GM12864 (cell line): Measurements from ENCODE around the gene SARS1.

Source experiments
- DNase-seq: peaks from one replicate; pipeline ENCODE4 v3.0.0-alpha.2; 2011; ENCODE audit warnings: low read depth
- H3K4me3 ChIP-seq: 2 replicates; pipeline ENCODE4 v1.5.1; 2011; ENCODE audit warnings: mild to moderate bottlenecking, low read depth, low read length, control low read depth
- TF ChIP-seq, protein P1 (sequence below): IDR thresholded peaks from 2 replicates; pipeline ENCODE4 v1.5.1; 2011; ENCODE audit warnings: low read depth, mild to moderate bottlenecking, moderate library complexity, low read length, control low read depth, inconsistent platforms; ENCODE audit errors: missing control alignments

Gene SARS1

DNA sequence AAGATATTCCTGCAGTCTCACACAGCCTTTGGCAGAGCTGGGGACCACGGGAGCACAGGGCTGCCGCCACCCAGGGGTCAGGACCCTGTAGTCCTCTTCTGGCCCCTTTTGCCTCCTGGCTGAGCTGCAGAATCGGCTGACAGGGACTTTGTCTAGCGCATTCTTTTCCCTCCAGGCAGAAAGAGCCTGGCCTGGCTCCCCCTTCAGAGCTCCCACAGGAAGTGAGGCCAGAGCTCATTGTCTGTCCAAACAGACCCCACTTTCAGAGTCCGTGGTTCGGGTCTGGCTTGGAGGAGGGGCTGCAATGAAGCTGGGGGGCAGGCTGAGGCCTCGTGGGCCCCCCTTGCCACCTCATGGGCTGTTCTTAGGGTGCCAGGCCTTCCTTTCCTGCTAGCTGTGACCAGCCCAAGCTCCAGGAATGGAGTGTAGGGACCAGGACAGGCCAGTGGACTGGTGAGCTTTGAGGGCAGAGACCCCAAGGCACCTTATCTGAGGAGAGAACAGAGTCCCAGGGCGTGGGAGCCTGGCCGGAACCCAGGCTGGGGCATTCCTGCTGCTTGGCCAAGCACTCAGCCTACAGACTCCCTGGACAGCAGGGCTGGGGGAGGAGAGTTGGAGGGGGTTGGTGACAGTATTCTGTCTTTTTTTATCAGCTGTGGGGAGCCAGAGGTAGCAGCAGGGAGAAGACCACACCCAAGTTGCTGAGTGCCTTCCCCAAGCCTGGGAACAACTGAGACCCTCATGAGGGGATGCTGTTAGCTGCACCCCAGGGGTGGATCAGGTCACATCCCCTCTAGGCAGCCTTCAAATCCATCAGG lies 40.3 kb downstream of the SARS1 start:
- no peak overlapping the region for H3K4me3 ChIP-seq
- TF ChIP-seq, protein P1, sequence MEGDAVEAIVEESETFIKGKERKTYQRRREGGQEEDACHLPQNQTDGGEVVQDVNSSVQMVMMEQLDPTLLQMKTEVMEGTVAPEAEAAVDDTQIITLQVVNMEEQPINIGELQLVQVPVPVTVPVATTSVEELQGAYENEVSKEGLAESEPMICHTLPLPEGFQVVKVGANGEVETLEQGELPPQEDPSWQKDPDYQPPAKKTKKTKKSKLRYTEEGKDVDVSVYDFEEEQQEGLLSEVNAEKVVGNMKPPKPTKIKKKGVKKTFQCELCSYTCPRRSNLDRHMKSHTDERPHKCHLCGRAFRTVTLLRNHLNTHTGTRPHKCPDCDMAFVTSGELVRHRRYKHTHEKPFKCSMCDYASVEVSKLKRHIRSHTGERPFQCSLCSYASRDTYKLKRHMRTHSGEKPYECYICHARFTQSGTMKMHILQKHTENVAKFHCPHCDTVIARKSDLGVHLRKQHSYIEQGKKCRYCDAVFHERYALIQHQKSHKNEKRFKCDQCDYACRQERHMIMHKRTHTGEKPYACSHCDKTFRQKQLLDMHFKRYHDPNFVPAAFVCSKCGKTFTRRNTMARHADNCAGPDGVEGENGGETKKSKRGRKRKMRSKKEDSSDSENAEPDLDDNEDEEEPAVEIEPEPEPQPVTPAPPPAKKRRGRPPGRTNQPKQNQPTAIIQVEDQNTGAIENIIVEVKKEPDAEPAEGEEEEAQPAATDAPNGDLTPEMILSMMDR, result no peak
- no peak for DNase-seq

DNA sequence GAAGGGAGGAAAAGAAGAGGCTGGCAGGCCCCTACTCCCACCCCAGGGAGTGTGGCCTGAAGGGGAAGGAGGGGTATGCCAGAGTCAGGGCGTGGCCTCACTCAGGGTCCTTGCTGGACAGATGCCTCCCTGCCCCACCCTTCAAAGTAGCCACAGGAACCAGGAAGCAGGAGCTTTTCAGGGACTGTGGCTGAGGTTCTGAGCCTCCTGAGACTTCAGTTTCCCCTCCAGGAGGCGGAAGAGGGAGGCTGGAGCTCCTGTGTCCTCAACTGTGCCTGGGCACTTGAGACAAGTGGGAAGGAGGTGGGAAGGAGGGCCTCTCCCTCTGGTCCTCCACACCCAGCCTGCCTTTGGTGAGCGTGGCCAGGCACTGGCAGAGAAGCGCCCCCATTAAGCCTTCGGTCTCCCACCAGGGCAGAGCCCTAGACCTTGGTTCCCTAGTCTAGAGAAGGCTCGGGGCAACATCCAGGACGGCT lies 40.9 kb downstream of the SARS1 start:
- H3K4me3 ChIP-seq, result no peak overlapping the region
- no peak for DNase-seq
- TF ChIP-seq, protein P1, result no peak

DNA sequence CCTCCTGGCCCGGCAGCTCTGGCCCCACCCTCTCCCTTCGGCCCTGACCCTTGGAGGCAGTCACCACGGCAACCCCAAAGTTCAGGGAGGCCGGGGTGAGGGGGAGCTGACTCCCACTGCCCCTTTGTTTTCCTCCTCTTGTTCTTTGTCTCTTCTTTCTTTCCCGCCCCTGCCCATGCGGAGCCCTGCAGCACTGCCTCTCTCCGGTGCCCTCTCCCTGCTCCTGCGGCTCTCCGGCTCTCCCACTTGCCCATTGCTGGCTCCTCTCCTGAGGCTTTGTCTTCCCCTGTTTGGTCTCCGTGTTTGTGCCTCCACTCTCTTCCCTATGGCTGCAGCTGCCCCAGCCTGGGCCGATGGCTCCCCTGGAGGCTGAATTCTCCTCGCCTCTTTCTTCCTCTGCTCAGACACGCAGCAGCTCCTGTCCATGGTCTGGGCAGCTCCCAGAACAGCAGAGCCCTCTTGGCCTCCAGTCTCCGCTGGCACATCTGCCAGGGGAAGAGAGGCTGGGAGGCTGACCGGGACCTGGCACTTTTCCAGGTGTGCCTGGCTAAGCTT lies 41.5 kb downstream of the SARS1 start:
- DNase-seq, result no peak
- no peak overlapping the region for H3K4me3 ChIP-seq
- TF ChIP-seq, protein P1, result no peak

DNA sequence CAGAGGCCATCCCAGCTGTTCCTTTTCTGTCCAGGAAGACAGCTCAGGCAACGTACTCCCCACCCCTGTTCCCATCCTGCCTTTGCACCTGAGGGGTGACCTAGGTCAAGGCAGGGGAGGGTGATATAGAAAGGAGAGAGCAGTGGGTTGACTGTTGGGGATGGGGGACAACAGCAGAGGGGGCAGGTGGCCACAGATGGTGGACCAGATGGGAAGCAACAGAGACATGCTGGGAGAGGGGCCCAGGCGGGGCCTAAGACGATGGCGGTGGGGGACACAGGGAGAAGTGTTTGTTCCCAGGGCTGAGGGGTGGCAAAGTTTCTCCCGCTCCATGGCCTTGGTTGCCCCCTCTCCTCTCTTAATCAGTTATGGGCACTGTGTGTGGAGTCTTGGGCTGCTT lies 42.0 kb downstream of the SARS1 start:
- TF ChIP-seq, protein P1, result no peak

DNA sequence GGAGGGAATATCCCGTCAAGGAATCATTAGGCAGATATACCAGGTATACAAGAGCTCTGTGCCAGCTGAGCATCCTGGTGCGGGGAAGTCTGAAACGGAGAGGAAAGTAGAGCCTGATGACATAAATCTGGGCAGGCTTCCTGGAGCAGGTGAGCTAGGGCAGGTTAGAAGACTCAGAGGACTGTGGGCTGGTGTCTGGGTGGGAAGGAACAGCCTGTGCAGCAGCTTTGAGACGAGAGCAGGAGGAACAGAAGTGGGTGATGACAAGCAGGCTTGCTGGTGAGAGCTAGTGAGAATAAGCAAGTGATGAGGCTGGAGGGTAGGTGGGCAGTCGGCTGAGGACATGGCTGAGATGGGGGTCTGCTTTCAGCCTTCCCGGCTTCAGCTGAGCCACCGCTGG lies 42.4 kb downstream of the SARS1 start:
- no peak overlapping the region for H3K4me3 ChIP-seq
- TF ChIP-seq, protein P1, result no peak
- no peak for DNase-seq

More for the DNA sequence above, 42.0 kb downstream of the SARS1 start:
- DNase-seq, result no peak
- no peak overlapping the region for H3K4me3 ChIP-seq

DNA sequence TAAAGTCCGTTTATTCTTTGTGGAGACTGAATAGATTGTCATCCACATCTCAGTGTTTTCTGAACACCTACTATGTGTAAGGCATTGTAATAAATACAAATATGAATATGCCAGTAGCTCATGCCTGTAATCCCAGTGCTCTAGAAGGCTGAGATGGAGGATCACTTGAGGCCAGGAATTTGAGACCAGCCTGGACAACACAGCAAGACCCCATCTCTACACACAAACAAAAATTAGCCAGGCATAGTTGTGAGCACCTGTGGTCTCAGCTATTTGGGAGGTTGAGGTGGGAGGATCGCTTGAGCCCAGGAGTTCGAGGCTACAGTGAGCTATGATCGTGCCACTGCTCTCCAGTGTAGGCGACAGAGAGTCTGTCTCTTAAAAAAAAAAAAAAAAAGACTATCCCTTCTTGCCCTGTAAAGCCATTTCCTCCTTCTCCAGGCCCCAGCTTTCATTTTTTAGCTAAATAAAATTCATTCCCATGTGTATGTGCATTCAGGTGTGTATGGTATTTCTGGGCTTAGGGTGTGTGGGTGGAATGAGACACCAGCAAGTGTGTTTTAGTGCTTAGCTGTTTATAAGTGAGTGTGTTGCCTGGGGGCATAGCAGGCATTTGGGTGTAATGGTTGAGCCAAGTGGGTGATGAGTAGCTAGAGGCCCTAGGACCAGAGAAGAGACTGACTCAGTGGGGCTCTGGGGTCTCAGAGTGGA lies 43.4 kb downstream of the SARS1 start:
- TF ChIP-seq, protein P1, result no peak
- H3K4me3 ChIP-seq, result no peak overlapping the region
- DNase-seq, result no peak
